AG04449 (cell line): ENCODE results near the gene WDR88.

Experiments used
- CTCF ChIA-PET: fragments of 350-600 bp; formaldehyde crosslinking; extraction: SDS; loops from one replicate; lab custom pipeline; 2021; ENCODE audit warnings: antibody characterized with exemption; lab: Yijun Ruan, JAX
- POLR2A ChIA-PET: fragments of 400-600, 350-600 bp; formaldehyde crosslinking; extraction: SDS; loops from one replicate; lab custom pipeline; 2020; ENCODE audit warnings: antibody characterized with exemption, inconsistent platforms; lab: Yijun Ruan, JAX
- DNase-seq: peaks from one replicate; pipeline ENCODE4 v3.0.0-alpha.2; 2010; ENCODE audit warnings: low read depth, low spot score
- H3K4me3 ChIP-seq: 2 replicates; pipeline ENCODE4 v1.5.1; 2011; ENCODE audit warnings: low read depth, mild to moderate bottlenecking, control low read depth, low read length
- CTCF ChIP-seq: IDR thresholded peaks from one replicate; pipeline ENCODE4 v1.5.1; 2011; ENCODE audit warnings: mild to moderate bottlenecking, moderate library complexity, low read length, control low read depth, inconsistent platforms; ENCODE audit not compliant: insufficient read depth; ENCODE audit errors: missing control alignments

Gene WDR88

GRCh38 chr19:33132021-33132420, at the start of gene WDR88:
WDR88 (plus strand) TSS chr19:33132114; CDS start chr19:33132170, 56 bp downstream.
- DNase-seq = no peak
- H3K4me3 ChIP-seq = no peak within 1 kb of the TSS
- CTCF ChIA-PET = interaction anchor here (2.1 to 2.4 kb wide), 2 partner anchors 10 to 52 kb away, joined by 6 to 8 read pairs; no protein-coding TSS in a partner anchor
- POLR2A ChIA-PET = no interaction called here
- no peak for TF ChIP-seq CTCF

- ChIA-PET CTCF (interaction anchor here (1.0 kb wide), 1 partner anchor 33 kb away, joined by 3 read pairs; no protein-coding TSS in a partner anchor), POLR2A (no interaction called here)
- DNase-seq = no peak
Observed at GRCh38 chr19:33085570-33086128, 46.3 kb upstream of the WDR88 start.

GRCh38 chr19:33086955-33087354, 45.0 kb upstream of the WDR88 start:
- no peak overlapping the region for H3K4me3 ChIP-seq
- DNase-seq = no peak
- TF ChIP-seq CTCF = no peak
- ChIA-PET CTCF (interaction anchor here (1.1 to 1.5 kb wide), 2 partner anchors 16 to 111 kb away, joined by 3 to 8 read pairs; no protein-coding TSS in a partner anchor), POLR2A (no interaction called here)

More at GRCh38 chr19:33085570-33086128, 46.3 kb upstream of the WDR88 start:
- no peak for TF ChIP-seq CTCF
- no peak overlapping the region for H3K4me3 ChIP-seq

GRCh38 chr19:33089010-33089409, 42.9 kb upstream of the WDR88 start:
- H3K4me3 ChIP-seq = no peak overlapping the region
- POLR2A ChIA-PET = no interaction called here
- no peak for TF ChIP-seq CTCF
- no peak for DNase-seq
- CTCF ChIA-PET = no interaction called here

- no peak for DNase-seq
- TF ChIP-seq CTCF = no peak
- POLR2A ChIA-PET = no interaction called here
- CTCF ChIA-PET = interaction anchor here (0.6 kb wide), 1 partner anchor 9 kb away, joined by 3 read pairs; no protein-coding TSS in a partner anchor
- no peak overlapping the region for H3K4me3 ChIP-seq
Observed at GRCh38 chr19:33090179-33090578, 41.7 kb upstream of the WDR88 start.

- ChIA-PET CTCF (no interaction called here), POLR2A (no interaction called here)
- no peak for TF ChIP-seq CTCF
- DNase-seq = no peak
- no peak overlapping the region for H3K4me3 ChIP-seq
Observed at GRCh38 chr19:33093420-33094210, 38.3 kb upstream of the WDR88 start.
